Medulla oblongata (tissue), 1 donor: ENCODE data around the gene TBC1D14.
"Not testable (repeated sequence)": the region's sequence is repeated elsewhere in the genome, so short reads cannot be mapped to it uniquely, and the experiment has no call there.

Source experiments
- DNase-seq: peaks from one replicate; pipeline ENCODE4 v3.0.0-alpha.2; 2015; ENCODE audit errors: extremely low spot score

Gene TBC1D14

DNA sequence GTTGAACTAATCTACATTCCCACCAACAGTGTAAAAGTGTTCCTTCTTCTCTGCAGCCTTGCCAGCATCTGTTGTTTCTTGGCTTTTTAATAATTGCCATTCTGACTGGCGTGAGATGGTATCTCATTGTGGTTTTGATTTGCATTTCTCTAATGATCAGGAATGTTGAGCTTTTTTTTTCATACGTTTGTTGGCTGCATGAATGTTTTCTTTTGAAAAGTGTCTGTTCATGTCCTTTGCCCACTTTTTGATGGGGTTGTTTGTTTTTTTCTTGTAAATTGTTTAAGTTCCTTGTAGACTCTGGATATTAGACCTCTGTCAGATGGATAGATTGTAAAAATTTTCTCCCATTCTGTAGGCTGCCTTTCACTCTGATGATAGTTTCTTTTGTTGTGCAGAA is 170.3 kb downstream of the TBC1D14 start:
- not testable (repeated sequence) for DNase-seq
